Esophagus muscularis mucosa (tissue), 4 donors: ENCODE data around the gene APOO. TPM values are rescaled to one million over a fixed set of nuclear protein-coding genes. Genes with fewer than 3 reads are reported as not detected.
"Not testable (repeated sequence)": the region's sequence is repeated elsewhere in the genome, so short reads cannot be mapped to it uniquely, and the experiment has no call there.

ENCODE experiments used
- DNase-seq: peaks from one replicate; pipeline ENCODE4 v3.0.0-alpha.2; 2017; ENCODE audit errors: extremely low spot score
- H3K27ac ChIP-seq, 4 donors: fragments of 200-600 bp; sonication (generic); replicated peaks in 1 of 4; 1 replicate in 3 of 4; 2 replicates in 1 of 4; pipeline ENCODE4 v1.5.1; 2016 to 2019; ENCODE audit warnings: mild to moderate bottlenecking in 1 of 4
- H3K27me3 ChIP-seq, 4 donors: fragments of 200-600 bp; sonication (generic); one replicate each; pipeline versions ENCODE4 v1.5.1 to v1.6.0; 2016 to 2019
- H3K36me3 ChIP-seq, 4 donors: fragments of 200-600 bp; sonication (generic); one replicate each; pipeline ENCODE4 v1.5.1; 2016 to 2019
- H3K4me1 ChIP-seq, 4 donors: fragments of 200-600 bp; sonication (generic); one replicate each; pipeline ENCODE4 v1.5.1; 2016 to 2019
- H3K4me3 ChIP-seq, 4 donors: fragments of 200-600 bp; sonication (generic); 1 replicate in 2 of 4; 2 replicates in 2 of 4; pipeline ENCODE4 v1.5.1; 2016 to 2019; ENCODE audit warnings: mild to moderate bottlenecking in 4 of 4, moderate library complexity in 1 of 4
- H3K9me3 ChIP-seq, 4 donors: fragments of 200-600 bp; sonication (generic); 1 replicate in 3 of 4; 2 replicates in 1 of 4; pipeline ENCODE4 v1.5.1; 2016 to 2019
- CTCF ChIP-seq, 3 experiments: fragments of 200-600 bp in 2 of 3; fragments of 450-650 bp in 1 of 3; sonication (generic) in 2 of 3; IDR thresholded peaks; one replicate each; pipeline ENCODE4 v1.5.1; 2017 to 2019; ENCODE audit warnings: antibody characterized with exemption in 3 of 3, mild to moderate bottlenecking in 2 of 3, moderate library complexity in 1 of 3
- EP300 ChIP-seq: sonication (generic); formaldehyde crosslinking; IDR thresholded peaks from one replicate; pipeline ENCODE4 v1.6.1; 2017; ENCODE audit warnings: antibody characterized with exemption
- POLR2A ChIP-seq: fragments of 450-650 bp; IDR thresholded peaks from one replicate; pipeline ENCODE4 v1.6.1; 2017; ENCODE audit warnings: antibody characterized with exemption, moderate library complexity, mild to moderate bottlenecking, low read depth
- POLR2AphosphoS5 ChIP-seq, 2 donors: sonication (generic); formaldehyde crosslinking; IDR thresholded peaks; one replicate each; pipeline ENCODE4 v1.6.1; 2017; ENCODE audit warnings: antibody characterized with exemption in 2 of 2
- WGBS: methylation state at CpG from one replicate; pipeline ENCODE4 v1.1.5; 2018; 5-methylcytosine and 5-hydroxymethylcytosine counted together
- intact Hi-C: fragments of 100-400 bp; cut with DNase I; formaldehyde crosslinking; loops from one replicate; pipeline ENCODE4 v1.15.1; 2023
- total RNA-seq, 4 donors: library from RNA; depleted of rRNA; stranded (reverse); fragments of >200 nt; gene quantifications; one replicate each; pipeline versions ENCODE4 v1.1.0 to v1.2.1, GENCODE V29; 2016

The APOO gene
- total RNA-seq, 4 donors from 2014 or later = 7.5 to 10.2 (median 9.5) TPM

GRCh38 chrX:23896981-23897380 is 10.8 kb downstream of the APOO start:
- H3K27ac ChIP-seq = no peak overlapping the region
- DNase-seq = no peak
- no peaks in the 10 kb centered on the region for H3K27me3 ChIP-seq
- no peak overlapping the region for H3K4me3 ChIP-seq
- H3K36me3 ChIP-seq = no peaks in the 10 kb centered on the region
- intact Hi-C loops = no loop called here
- H3K9me3 ChIP-seq = no peaks in the 10 kb centered on the region
- H3K4me1 ChIP-seq = peaks cover 4 to 31% (median 17%) of the 10 kb centered on the region in 4 donors
- TF ChIP-seq CTCF (IDR thresholded peaks at IDR 0.05) (no peak), POLR2A (no peak), EP300 (no peak), POLR2AphosphoS5 (IDR thresholded peaks at IDR 0.05) (no peak)
- 74% methylated on average over 2 of the region's 2 CpGs for WGBS

GRCh38 chrX:23896539-23896938 is 11.2 kb downstream of the APOO start:
- intact Hi-C loops = not testable (repeated sequence)
- WGBS = 74% methylated on average over 4 of the region's 4 CpGs

GRCh38 chrX:23894993-23895392 is 12.7 kb downstream of the APOO start:
- H3K36me3 ChIP-seq, H3K9me3 ChIP-seq, intact Hi-C loops, DNase-seq, H3K27me3 ChIP-seq, H3K27ac ChIP-seq, H3K4me3 ChIP-seq: not testable (repeated sequence)
- 92% methylated on average over 6 of the region's 6 CpGs for WGBS
- H3K4me1 ChIP-seq = peaks cover 0 to 14% (median 10%) of the 10 kb centered on the region in 4 donors

More at GRCh38 chrX:23896539-23896938, 11.2 kb downstream of the APOO start:
- DNase-seq, H3K27me3 ChIP-seq, H3K9me3 ChIP-seq, H3K36me3 ChIP-seq, H3K4me3 ChIP-seq, H3K27ac ChIP-seq: not testable (repeated sequence)
- peaks cover 4 to 27% (median 13%) of the 10 kb centered on the region in 4 donors for H3K4me1 ChIP-seq

- no peak for DNase-seq
- no peak overlapping the region for H3K4me3 ChIP-seq
- 91% methylated on average over 4 of the region's 4 CpGs for WGBS
- intact Hi-C loops = no loop called here
- H3K27ac ChIP-seq = no peak overlapping the region
- H3K4me1 ChIP-seq = no peaks in the 10 kb centered on the region
- TF ChIP-seq POLR2A = no peak
- no peak for TF ChIP-seq CTCF (IDR thresholded peaks at IDR 0.05)
- TF ChIP-seq POLR2AphosphoS5 (IDR thresholded peaks at IDR 0.05) = no peak
- no peak for TF ChIP-seq EP300
- H3K27me3 ChIP-seq = no peaks in the 10 kb centered on the region
- H3K9me3 ChIP-seq = no peaks in the 10 kb centered on the region
- H3K36me3 ChIP-seq = no peaks in the 10 kb centered on the region
Observed at GRCh38 chrX:23890933-23891332, 16.8 kb downstream of the APOO start.

GRCh38 chrX:23888887-23889501 is 18.7 kb downstream of the APOO start:
- Histone ChIP-seq H3K4me3 (no peak overlapping the region), H3K27me3 (no peaks in the 10 kb centered on the region), H3K9me3 (no peaks in the 10 kb centered on the region), H3K27ac (no peak overlapping the region), H3K36me3 (no peaks in the 10 kb centered on the region), H3K4me1 (no peaks in the 10 kb centered on the region)
- DNase-seq = no peak
- intact Hi-C loops = no loop called here
- TF ChIP-seq CTCF (IDR thresholded peaks at IDR 0.05) = no peak
- 83% methylated on average over 3 of the region's 3 CpGs for WGBS

GRCh38 chrX:23887918-23888317 is 19.8 kb downstream of the APOO start:
- TF ChIP-seq POLR2AphosphoS5 (IDR thresholded peaks at IDR 0.05) (no peak), EP300 (no peak), POLR2A (no peak), CTCF (IDR thresholded peaks at IDR 0.05) (no peak)
- 93% methylated on average over 4 of the region's 4 CpGs for WGBS

More at GRCh38 chrX:23887918-23888317, 19.8 kb downstream of the APOO start:
- intact Hi-C loops = no loop called here
- DNase-seq = no peak
- Histone ChIP-seq H3K27ac (no peak overlapping the region), H3K36me3 (no peaks in the 10 kb centered on the region), H3K4me3 (no peak overlapping the region), H3K4me1 (no peaks in the 10 kb centered on the region), H3K27me3 (no peaks in the 10 kb centered on the region), H3K9me3 (no peaks in the 10 kb centered on the region)
